ENCODE measurements around the gene FADS3.

DNA sequence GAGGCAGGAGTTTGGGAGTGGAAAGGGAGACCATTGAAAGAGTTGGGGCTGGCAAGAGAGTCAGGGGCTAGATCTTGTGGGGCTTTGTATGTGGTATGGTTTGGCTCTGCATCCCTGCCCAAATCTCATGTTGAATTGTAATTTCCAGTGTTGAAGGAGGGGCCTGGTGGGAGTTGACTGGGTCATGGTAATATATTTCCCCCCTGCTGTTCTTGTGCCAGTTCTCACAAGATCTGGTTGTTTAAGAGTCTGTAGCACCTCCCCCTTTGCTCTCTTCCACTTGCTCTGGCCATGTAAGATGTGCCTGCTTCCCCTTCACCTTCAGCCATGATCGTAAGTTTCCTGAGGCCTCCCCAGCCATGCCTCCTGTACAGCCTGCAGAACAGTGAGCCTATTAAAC is 36.2 kb upstream of the FADS3 start:
- TF ChIP-seq POLR2AphosphoS5 (IDR thresholded peaks at IDR 0.05; ENCODE audit: low read depth, low read length), result no peak
- no peak for TF ChIP-seq CTCF (IDR thresholded peaks at IDR 0.05)

Measured in Panc1 (cell line).